DND-41 (cell line): ENCODE measurements around the gene ABHD1.

ENCODE experiments used
- ATAC-seq: fragments of 200-7000 bp; cut with Tn5 transposase; 3 replicates; pipeline ENCODE4 v1.9.1; 2021; ENCODE audit warnings: low read depth; ENCODE audit not compliant: insufficient read depth
- DNase-seq: peaks from one replicate; pipeline ENCODE4 v3.0.0-alpha.2; 2020
- H2AFZ ChIP-seq: 2 replicates; pipeline ENCODE4 v1.6.0; 2012; ENCODE audit warnings: low read depth, low read length
- H3K27ac ChIP-seq: 2 replicates; pipeline ENCODE4 v1.5.1; 2012; ENCODE audit warnings: low read length, inconsistent platforms
- H3K27me3 ChIP-seq: fragments of 200-600 bp; sonication (generic); 2 replicates; pipeline ENCODE4 v1.6.0; 2012; ENCODE audit warnings: low read length, mild to moderate bottlenecking, inconsistent platforms; ENCODE audit not compliant: insufficient read depth, poor library complexity
- H3K36me3 ChIP-seq: 2 replicates; pipeline ENCODE4 v1.5.1; 2012; ENCODE audit warnings: low read length, inconsistent platforms; ENCODE audit not compliant: insufficient read depth
- H3K4me1 ChIP-seq: 2 replicates; pipeline ENCODE4 v1.5.1; 2012; ENCODE audit warnings: mild to moderate bottlenecking, low read length; ENCODE audit not compliant: insufficient read depth
- H3K4me2 ChIP-seq: 2 replicates; pipeline ENCODE4 v1.6.0; 2012; ENCODE audit warnings: mild to moderate bottlenecking, moderate library complexity, low read length, inconsistent platforms; ENCODE audit not compliant: insufficient read depth
- H3K4me3 ChIP-seq, 2 experiments: fragments of 200-600 bp in 1 of 2; shearing (Covaris generic) in 1 of 2; 2 replicates each; pipeline ENCODE4 v1.5.1; 2012 to 2016; ENCODE audit warnings: inconsistent platforms in 2 of 2, low read length in 2 of 2, mild to moderate bottlenecking in 2 of 2, low read depth in 1 of 2, moderate library complexity in 1 of 2
- H3K79me2 ChIP-seq: 2 replicates; pipeline ENCODE4 v1.6.0; 2012; ENCODE audit warnings: low read length, inconsistent platforms; ENCODE audit not compliant: insufficient read depth
- H3K9ac ChIP-seq: 2 replicates; pipeline ENCODE4 v1.6.0; 2012; ENCODE audit warnings: low read depth, mild to moderate bottlenecking, inconsistent platforms, low read length, moderate library complexity
- H3K9me3 ChIP-seq: 2 replicates; pipeline ENCODE4 v1.5.1; 2012; ENCODE audit warnings: low read length, moderate library complexity, mild to moderate bottlenecking, inconsistent platforms; ENCODE audit not compliant: insufficient read depth, severe bottlenecking
- H4K20me1 ChIP-seq: 2 replicates; pipeline ENCODE4 v1.6.0; 2012; ENCODE audit warnings: low read length; ENCODE audit not compliant: insufficient read depth
- EZH2 ChIP-seq: IDR thresholded peaks from 3 replicates; pipeline ENCODE4 v1.6.1; 2012; ENCODE audit warnings: borderline replicate concordance, low read depth, mild to moderate bottlenecking, moderate library complexity, low read length, inconsistent platforms; ENCODE audit not compliant: severe bottlenecking
- TF ChIP-seq, protein P1 (sequence below): IDR thresholded peaks from 2 replicates; pipeline ENCODE4 v1.5.1; 2012; ENCODE audit warnings: borderline replicate concordance, low read length, moderate library complexity, mild to moderate bottlenecking; ENCODE audit not compliant: poor library complexity, severe bottlenecking; ENCODE audit errors: extremely low read depth

The ABHD1 gene

DNA sequence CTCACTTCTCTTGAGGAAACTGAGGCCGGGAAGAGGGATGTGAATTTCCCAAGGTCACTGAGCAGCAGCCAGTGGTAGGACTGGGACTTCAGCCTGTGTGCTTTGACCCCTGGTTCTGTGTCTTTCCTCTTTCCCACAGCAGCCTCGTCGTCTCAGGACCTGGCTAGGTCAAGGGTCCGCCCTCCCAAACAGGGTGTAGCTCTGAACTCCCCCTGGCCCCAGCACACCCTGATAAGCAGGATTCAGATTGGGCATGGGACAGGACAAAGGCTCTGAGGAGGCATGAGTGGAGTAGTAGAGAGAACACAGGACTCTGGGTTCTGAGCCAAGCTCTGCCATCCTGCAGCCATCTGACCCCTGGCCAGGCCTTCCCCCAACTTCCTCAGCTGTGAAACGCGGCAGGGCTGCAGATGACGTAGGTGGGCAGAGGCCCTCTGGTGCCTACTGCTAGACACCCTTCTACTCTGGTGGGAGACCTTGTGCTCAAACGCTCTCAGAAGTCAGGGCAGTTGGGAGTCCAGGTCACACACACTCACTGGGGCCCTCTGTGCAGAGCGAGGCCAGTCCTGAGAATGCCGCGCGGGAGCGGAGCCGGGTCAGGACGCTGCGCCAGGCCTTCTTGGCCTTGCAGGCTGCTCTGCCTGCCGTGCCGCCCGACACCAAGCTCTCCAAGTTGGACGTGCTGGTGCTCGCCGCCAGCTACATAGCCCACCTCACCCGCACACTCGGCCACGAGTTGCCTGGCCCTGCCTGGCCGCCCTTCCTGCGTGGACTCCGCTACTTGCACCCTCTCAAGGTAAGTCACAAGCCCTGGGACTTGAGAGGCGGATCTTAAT, 26.2 kb downstream of the ABHD1 start:
- Histone ChIP-seq H3K4me3 (no peak overlapping the region), H3K27me3 (peaks cover 2% of the 10 kb centered on the region), H3K4me2 (no peak overlapping the region), H3K79me2 (no peaks in the 10 kb centered on the region), H3K4me1 (no peaks in the 10 kb centered on the region), H3K27ac (no peak overlapping the region), H3K9ac (no peak overlapping the region), H4K20me1 (no peaks in the 10 kb centered on the region), H3K36me3 (no peaks in the 10 kb centered on the region), H2AFZ (no peak overlapping the region), H3K9me3 (no peaks in the 10 kb centered on the region)
- ATAC-seq: no peak
- no peak for DNase-seq
- no peak for TF ChIP-seq EZH2
- TF ChIP-seq, protein P1, sequence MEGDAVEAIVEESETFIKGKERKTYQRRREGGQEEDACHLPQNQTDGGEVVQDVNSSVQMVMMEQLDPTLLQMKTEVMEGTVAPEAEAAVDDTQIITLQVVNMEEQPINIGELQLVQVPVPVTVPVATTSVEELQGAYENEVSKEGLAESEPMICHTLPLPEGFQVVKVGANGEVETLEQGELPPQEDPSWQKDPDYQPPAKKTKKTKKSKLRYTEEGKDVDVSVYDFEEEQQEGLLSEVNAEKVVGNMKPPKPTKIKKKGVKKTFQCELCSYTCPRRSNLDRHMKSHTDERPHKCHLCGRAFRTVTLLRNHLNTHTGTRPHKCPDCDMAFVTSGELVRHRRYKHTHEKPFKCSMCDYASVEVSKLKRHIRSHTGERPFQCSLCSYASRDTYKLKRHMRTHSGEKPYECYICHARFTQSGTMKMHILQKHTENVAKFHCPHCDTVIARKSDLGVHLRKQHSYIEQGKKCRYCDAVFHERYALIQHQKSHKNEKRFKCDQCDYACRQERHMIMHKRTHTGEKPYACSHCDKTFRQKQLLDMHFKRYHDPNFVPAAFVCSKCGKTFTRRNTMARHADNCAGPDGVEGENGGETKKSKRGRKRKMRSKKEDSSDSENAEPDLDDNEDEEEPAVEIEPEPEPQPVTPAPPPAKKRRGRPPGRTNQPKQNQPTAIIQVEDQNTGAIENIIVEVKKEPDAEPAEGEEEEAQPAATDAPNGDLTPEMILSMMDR: no peak

- no peaks in the 10 kb centered on the region for H3K4me1 ChIP-seq
- H3K9ac ChIP-seq: no peak overlapping the region
- H3K9me3 ChIP-seq: no peaks in the 10 kb centered on the region
- H4K20me1 ChIP-seq: no peaks in the 10 kb centered on the region
- TF ChIP-seq, protein P1: no peak
- TF ChIP-seq EZH2: no peak
- H3K27ac ChIP-seq: no peak overlapping the region
- no peaks in the 10 kb centered on the region for H3K36me3 ChIP-seq
- H3K4me2 ChIP-seq: no peak overlapping the region
- DNase-seq (no peak), ATAC-seq (no peak)
- no peaks in the 10 kb centered on the region for H3K79me2 ChIP-seq
- no peak overlapping the region for H3K4me3 ChIP-seq
- no peak overlapping the region for H2AFZ ChIP-seq
- peaks cover 2% of the 10 kb centered on the region for H3K27me3 ChIP-seq
Observed at GRCh38 chr2:27150639-27151230, 27.1 kb downstream of the ABHD1 start.

DNA sequence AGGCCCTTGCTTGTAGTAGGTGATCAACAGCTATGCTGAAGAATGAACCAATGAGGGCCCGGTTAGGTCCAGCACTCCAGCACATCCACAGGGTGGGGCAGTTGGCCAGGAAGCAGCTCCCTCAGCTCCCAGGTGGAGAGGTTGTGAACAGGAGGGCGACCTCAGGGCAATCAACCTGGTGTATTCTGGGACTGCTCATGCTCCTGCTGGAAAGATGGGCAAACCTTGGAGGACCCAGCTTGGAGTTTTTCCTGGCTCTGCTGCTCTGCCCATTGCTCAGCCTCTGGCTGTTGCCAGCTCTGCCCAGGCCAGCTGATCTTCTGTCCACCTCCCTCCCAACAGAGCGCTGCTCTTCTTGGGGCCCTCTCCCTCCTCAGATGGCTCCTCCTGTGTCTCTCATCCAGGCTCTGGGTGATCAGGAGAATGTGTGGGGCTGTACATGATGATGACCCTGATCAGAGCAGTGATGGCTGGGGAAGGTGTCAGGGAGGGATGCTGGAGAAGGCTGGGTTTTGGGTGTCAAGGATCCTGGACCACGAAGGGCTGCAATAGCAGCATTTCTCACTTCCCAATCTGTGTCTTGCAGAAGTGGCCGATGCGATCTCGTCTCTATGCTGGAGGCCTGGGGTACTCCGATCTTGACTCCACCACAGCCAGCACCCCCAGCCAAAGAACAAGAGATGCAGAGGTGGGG, 28.6 kb downstream of the ABHD1 start:
- TF ChIP-seq EZH2: no peak
- TF ChIP-seq, protein P1: no peak
- H3K9me3 ChIP-seq: no peaks in the 10 kb centered on the region
- H4K20me1 ChIP-seq: no peaks in the 10 kb centered on the region
- H3K79me2 ChIP-seq: no peaks in the 10 kb centered on the region
- ATAC-seq: no peak
- H3K27me3 ChIP-seq: peaks cover 2% of the 10 kb centered on the region
- no peak overlapping the region for H3K4me3 ChIP-seq
- H3K9ac ChIP-seq: no peak overlapping the region
- no peak for DNase-seq
- no peak overlapping the region for H3K27ac ChIP-seq
- no peak overlapping the region for H2AFZ ChIP-seq
- H3K4me1 ChIP-seq: no peaks in the 10 kb centered on the region
- no peak overlapping the region for H3K4me2 ChIP-seq
- no peaks in the 10 kb centered on the region for H3K36me3 ChIP-seq
